ENCODE measurements around the gene BTBD10. TPM values are rescaled to one million over a fixed set of nuclear protein-coding genes. Genes with fewer than 3 reads are reported as not detected.

Gene BTBD10
- total RNA-seq, 1 experiment from 2014 or later, result 29.6 TPM

GRCh38 chr11:13449522-13449921 is 13.5 kb downstream of the BTBD10 start:
- ATAC-seq (no peak), DNase-seq (ENCODE audit: low read depth, low spot score) (no peak)
- Histone ChIP-seq H3K4me3 (ENCODE audit: low read depth in 2 of 2, low read length in 2 of 2) (no peak overlapping the region), H3K9me3 (ENCODE audit: control insufficient read depth, insufficient read depth, low read depth, low read length) (no peaks in the 10 kb centered on the region; the same call in 1 of the 2 replicates), H3K27me3 (ENCODE audit: control insufficient read depth, insufficient read depth, low read length) (no peaks in the 10 kb centered on the region), H3K4me1 (ENCODE audit: control insufficient read depth, insufficient read depth, low read length) (no peaks in the 10 kb centered on the region), H3K36me3 (ENCODE audit: control insufficient read depth, insufficient read depth, low read length) (no peaks in the 10 kb centered on the region), H3K27ac (ENCODE audit: low read length) (no peak overlapping the region)
- ChIA-PET CTCF (interaction anchor here (0.8 kb wide), 1 partner anchor 14 kb away, joined by 3 read pairs; the partner anchor contains the start of gene BTBD10), POLR2A (no interaction called here)
- intact Hi-C loops (cut with micrococcal nuclease; ENCODE audit: unreplicated experiment), result no loop called here
- in situ Hi-C loops (cut with HindIII; ENCODE audit: low pct_unique_long_range_greater_than_20kb, low sequenced_read_pairs), result no loop called here
- BruUV-seq (replicated peaks), result no TSS peak
- no peak for TF ChIP-seq CTCF (IDR thresholded peaks at IDR 0.05)
- TF ChIP-seq POLR2AphosphoS5 (IDR thresholded peaks at IDR 0.05; ENCODE audit: low read depth, low read length), result no peak
- no peak for TF ChIP-seq SIN3A (IDR thresholded peaks at IDR 0.05; ENCODE audit: borderline replicate concordance, insufficient read depth, low read depth, low read length)
- TF ChIP-seq TCF7L2 (IDR thresholded peaks at IDR 0.05; ENCODE audit: low read depth, low read length), result no peak

GRCh38 chr11:13448876-13449275 is 14.1 kb downstream of the BTBD10 start:
- Histone ChIP-seq H3K9me3 (ENCODE audit: control insufficient read depth, insufficient read depth, low read depth, low read length) (no peaks in the 10 kb centered on the region; the same call in 1 of the 2 replicates), H3K36me3 (ENCODE audit: control insufficient read depth, insufficient read depth, low read length) (no peaks in the 10 kb centered on the region), H3K4me3 (ENCODE audit: low read depth in 2 of 2, low read length in 2 of 2) (no peak overlapping the region), H3K27ac (ENCODE audit: low read length) (no peak overlapping the region; the same call in 1 of the 2 replicates), H3K4me1 (ENCODE audit: control insufficient read depth, insufficient read depth, low read length) (no peaks in the 10 kb centered on the region), H3K27me3 (ENCODE audit: control insufficient read depth, insufficient read depth, low read length) (no peaks in the 10 kb centered on the region)
- CTCF ChIA-PET, result no interaction called here
- in situ Hi-C loops (cut with HindIII; ENCODE audit: low pct_unique_long_range_greater_than_20kb, low sequenced_read_pairs) (no loop called here), intact Hi-C loops (cut with micrococcal nuclease; ENCODE audit: unreplicated experiment) (no loop called here)
- POLR2A ChIA-PET, result no interaction called here
- DNase-seq (ENCODE audit: low read depth, low spot score) (no peak), ATAC-seq (no peak)
- no TSS peak for BruUV-seq (replicated peaks)
- TF ChIP-seq CTCF (IDR thresholded peaks at IDR 0.05) (no peak), TCF7L2 (IDR thresholded peaks at IDR 0.05; ENCODE audit: low read depth, low read length) (no peak), REST (IDR thresholded peaks at IDR 0.05; ENCODE audit: insufficient read depth in 1 of 2, low read depth in 2 of 2, low read length in 1 of 2) (no peak), SIN3A (IDR thresholded peaks at IDR 0.05; ENCODE audit: borderline replicate concordance, insufficient read depth, low read depth, low read length) (no peak), POLR2AphosphoS5 (IDR thresholded peaks at IDR 0.05; ENCODE audit: low read depth, low read length) (no peak)

Data from Panc1 (cell line).